Measurements from ENCODE around the gene FER1L5.

- TF ChIP-seq, protein P1, sequence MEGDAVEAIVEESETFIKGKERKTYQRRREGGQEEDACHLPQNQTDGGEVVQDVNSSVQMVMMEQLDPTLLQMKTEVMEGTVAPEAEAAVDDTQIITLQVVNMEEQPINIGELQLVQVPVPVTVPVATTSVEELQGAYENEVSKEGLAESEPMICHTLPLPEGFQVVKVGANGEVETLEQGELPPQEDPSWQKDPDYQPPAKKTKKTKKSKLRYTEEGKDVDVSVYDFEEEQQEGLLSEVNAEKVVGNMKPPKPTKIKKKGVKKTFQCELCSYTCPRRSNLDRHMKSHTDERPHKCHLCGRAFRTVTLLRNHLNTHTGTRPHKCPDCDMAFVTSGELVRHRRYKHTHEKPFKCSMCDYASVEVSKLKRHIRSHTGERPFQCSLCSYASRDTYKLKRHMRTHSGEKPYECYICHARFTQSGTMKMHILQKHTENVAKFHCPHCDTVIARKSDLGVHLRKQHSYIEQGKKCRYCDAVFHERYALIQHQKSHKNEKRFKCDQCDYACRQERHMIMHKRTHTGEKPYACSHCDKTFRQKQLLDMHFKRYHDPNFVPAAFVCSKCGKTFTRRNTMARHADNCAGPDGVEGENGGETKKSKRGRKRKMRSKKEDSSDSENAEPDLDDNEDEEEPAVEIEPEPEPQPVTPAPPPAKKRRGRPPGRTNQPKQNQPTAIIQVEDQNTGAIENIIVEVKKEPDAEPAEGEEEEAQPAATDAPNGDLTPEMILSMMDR (IDR thresholded peaks at IDR 0.05; ENCODE audit: low read depth, low read length, poor library complexity, severe bottlenecking), result no peak
- TF ChIP-seq EZH2phosphoT487 (IDR thresholded peaks at IDR 0.05; ENCODE audit: borderline replicate concordance, low read length), result no peak
Measured at GRCh38 chr2:96664366-96664925, 21.9 kb downstream of the FER1L5 start.
